Pancreas (tissue), 10 donors: Measurements from ENCODE around the gene SAMD5. TPM values are rescaled to one million over a fixed set of nuclear protein-coding genes. Genes with fewer than 3 reads are reported as not detected.

Experiments
- ATAC-seq, 4 donors: fragments of 200-7000 bp; cut with Tn5 transposase; one replicate each; pipeline versions ENCODE4 v1.8.0 to v1.9.1; 2020; ENCODE audit warnings: mild to moderate bottlenecking in 4 of 4, moderate library complexity in 4 of 4
- DNase-seq, 6 donors: peaks; one replicate each; pipeline ENCODE4 v3.0.0-alpha.2; 2020
- FAIRE-seq: peaks from 2 replicates; lab custom pipeline; 2012; peaks lifted over from hg19 to GRCh38; lab: Jason Lieb, UNC
- H3K27ac ChIP-seq, 4 donors: fragments of 200-600 bp; sonication (generic); 1 replicate in 3 of 4; 2 replicates in 1 of 4; pipeline versions ENCODE4 v1.5.0 to v1.8.0; 2020
- H3K27me3 ChIP-seq, 4 donors: fragments of 200-600 bp; one replicate each; pipeline ENCODE4 v1.8.0; 2021
- H3K36me3 ChIP-seq, 3 donors: fragments of 200-600 bp; sonication (generic) in 1 of 3; one replicate each; pipeline versions ENCODE4 v1.5.0 to v1.8.0; 2020 to 2021
- H3K4me1 ChIP-seq, 3 donors: fragments of 200-600 bp; one replicate each; pipeline ENCODE4 v1.8.0; 2021
- H3K4me3 ChIP-seq, 4 donors: fragments of 200-600 bp; sonication (generic) in 2 of 4; one replicate each; pipeline versions ENCODE4 v1.5.0 to v1.8.0; 2020 to 2021
- H3K9me3 ChIP-seq, 4 donors: fragments of 200-600 bp; one replicate each; pipeline ENCODE4 v1.8.0; 2021
- WGBS, 2 donors: extraction: QIAGEN DNeasy Blood & Tissue Kit; methylation state at CpG; one replicate each; pipeline ENCODE4 v1.1.7; 2013; 5-methylcytosine and 5-hydroxymethylcytosine counted together
- intact Hi-C, 3 donors: fragments of 100-400 bp; cut with DNase I; formaldehyde crosslinking; loops; one replicate each; pipeline versions ENCODE4 v1.11.1 to v1.14.2; 2022
- polyA plus RNA-seq, 2 donors: library from polyadenylated mRNA; stranded (reverse); fragments of 200-250 nt; gene quantifications; one replicate each; pipeline ENCODE4 v1.2.3, GENCODE V29; 2013
- total RNA-seq, 6 donors: library from RNA; stranded (reverse); fragmentation: NEBNext Ultra II Directional in 4 of 6; extraction: Animal tissue kit (Norgen Biotek cat#: 25700) in 4 of 6; gene quantifications; one replicate each; pipeline versions ENCODE4 v1.2.1 to v1.2.4, GENCODE V29; 2021 to 2023
- TF ChIP-seq, protein P1 (sequence below), 4 donors: fragments of 200-600 bp; sonication (generic) in 3 of 4; IDR thresholded peaks; one replicate each; pipeline versions ENCODE4 v1.5.0 to v1.8.0; 2021; ENCODE audit warnings: antibody characterized with exemption in 4 of 4
- donor health status: healthy with polysubstance abuse.
- donor health status: DM: no; HTN: no; CAD: no; lungs with moderate emphysema.
- donor health status: DM: no; HTN: no; CAD: no.
- donor health status: control.
- donor health status: control.
- donor health status: Bipolar disorder and iron deficiency.
- donor health status: DM: yes; HTN: yes; CAD: no.
- donor health status: DM: no; HTN: no; CAD: no.
- donor health status: DM: no; HTN: no; CAD: no.
- donor health status: DM: yes; HTN: yes; CAD: no.

SAMD5 gene
- total and polyA plus RNA-seq, 8 donors, result 0.54 to 3.8 (median 0.97) TPM

GRCh38 chr6:147566244-147566898 lies 57.9 kb downstream of the SAMD5 start:
- no peak for FAIRE-seq
- Histone ChIP-seq H3K4me3 (no peak overlapping the region), H3K27ac (no peak overlapping the region), H3K4me1 (no peaks in the 10 kb centered on the region), H3K27me3 (no peaks in the 10 kb centered on the region), H3K36me3 (no peaks in the 10 kb centered on the region), H3K9me3 (no peaks in the 10 kb centered on the region)
- 40 to 50% methylated on average over 3 of the region's 3 CpGs for WGBS, 2 donors
- TF ChIP-seq, protein P1, sequence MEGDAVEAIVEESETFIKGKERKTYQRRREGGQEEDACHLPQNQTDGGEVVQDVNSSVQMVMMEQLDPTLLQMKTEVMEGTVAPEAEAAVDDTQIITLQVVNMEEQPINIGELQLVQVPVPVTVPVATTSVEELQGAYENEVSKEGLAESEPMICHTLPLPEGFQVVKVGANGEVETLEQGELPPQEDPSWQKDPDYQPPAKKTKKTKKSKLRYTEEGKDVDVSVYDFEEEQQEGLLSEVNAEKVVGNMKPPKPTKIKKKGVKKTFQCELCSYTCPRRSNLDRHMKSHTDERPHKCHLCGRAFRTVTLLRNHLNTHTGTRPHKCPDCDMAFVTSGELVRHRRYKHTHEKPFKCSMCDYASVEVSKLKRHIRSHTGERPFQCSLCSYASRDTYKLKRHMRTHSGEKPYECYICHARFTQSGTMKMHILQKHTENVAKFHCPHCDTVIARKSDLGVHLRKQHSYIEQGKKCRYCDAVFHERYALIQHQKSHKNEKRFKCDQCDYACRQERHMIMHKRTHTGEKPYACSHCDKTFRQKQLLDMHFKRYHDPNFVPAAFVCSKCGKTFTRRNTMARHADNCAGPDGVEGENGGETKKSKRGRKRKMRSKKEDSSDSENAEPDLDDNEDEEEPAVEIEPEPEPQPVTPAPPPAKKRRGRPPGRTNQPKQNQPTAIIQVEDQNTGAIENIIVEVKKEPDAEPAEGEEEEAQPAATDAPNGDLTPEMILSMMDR (IDR thresholded peaks at IDR 0.05), result no peak
- no peak for ATAC-seq
- no peak for DNase-seq
- intact Hi-C loops, result no loop called here

GRCh38 chr6:147567141-147567805 lies 58.8 kb downstream of the SAMD5 start:
- Histone ChIP-seq H3K27me3 (no peaks in the 10 kb centered on the region), H3K36me3 (no peaks in the 10 kb centered on the region), H3K4me3 (no peak overlapping the region), H3K4me1 (no peaks in the 10 kb centered on the region), H3K9me3 (no peaks in the 10 kb centered on the region), H3K27ac (no peak overlapping the region)
- TF ChIP-seq, protein P1 (IDR thresholded peaks at IDR 0.05), result no peak
- intact Hi-C loops, result no loop called here
- FAIRE-seq (no peak), ATAC-seq (no peak), DNase-seq (no peak)
- WGBS, 2 donors, result 71 to 82% methylated on average over 3 of the region's 3 CpGs

DNA sequence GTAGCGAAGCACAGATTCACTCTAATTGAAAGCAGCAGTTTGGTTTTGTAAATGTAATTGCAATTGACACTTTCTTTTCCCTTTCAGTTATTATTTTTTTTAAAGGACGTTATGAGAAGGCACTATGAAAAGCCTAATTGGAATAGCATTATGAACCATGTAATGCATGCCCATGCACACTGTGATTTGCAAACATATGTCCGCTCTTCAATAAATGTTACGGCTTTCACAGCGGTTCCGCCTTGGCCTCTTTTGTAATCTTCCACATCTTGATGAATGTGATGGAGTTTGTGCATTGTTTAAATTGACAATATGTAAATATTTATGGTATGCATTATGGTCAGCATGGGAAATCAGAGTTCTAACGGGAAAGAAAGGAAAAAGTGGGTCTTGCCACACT lies 61.3 kb downstream of the SAMD5 start:
- Histone ChIP-seq H3K4me3 (no peak overlapping the region), H3K36me3 (no peaks in the 10 kb centered on the region), H3K27ac (no peak overlapping the region), H3K9me3 (no peaks in the 10 kb centered on the region), H3K27me3 (no peaks in the 10 kb centered on the region), H3K4me1 (no peaks in the 10 kb centered on the region)
- TF ChIP-seq, protein P1 (IDR thresholded peaks at IDR 0.05), result no peak
- WGBS, 2 donors, result 85 to 87% methylated on average over 7 of the region's 7 CpGs
- intact Hi-C loops, result no loop called here
- FAIRE-seq (no peak), ATAC-seq (no peak), DNase-seq (no peak)

GRCh38 chr6:147570681-147571080 lies 62.2 kb downstream of the SAMD5 start:
- DNase-seq, result no peak
- H3K27me3 ChIP-seq, result no peaks in the 10 kb centered on the region
- no peak for FAIRE-seq
- WGBS, 2 donors, result 83 to 92% methylated on average over 2 of the region's 2 CpGs
- H3K36me3 ChIP-seq, result no peaks in the 10 kb centered on the region
- ATAC-seq, result no peak
- no peaks in the 10 kb centered on the region for H3K9me3 ChIP-seq
- intact Hi-C loops, result no loop called here
- H3K4me1 ChIP-seq, result no peaks in the 10 kb centered on the region
- no peak overlapping the region for H3K27ac ChIP-seq
- TF ChIP-seq, protein P1 (IDR thresholded peaks at IDR 0.05), result no peak
- H3K4me3 ChIP-seq, result no peak overlapping the region

- TF ChIP-seq, protein P1 (IDR thresholded peaks at IDR 0.05), result no peak
- Histone ChIP-seq H3K27ac (no peak overlapping the region), H3K4me1 (no peaks in the 10 kb centered on the region), H3K27me3 (no peaks in the 10 kb centered on the region), H3K36me3 (no peaks in the 10 kb centered on the region), H3K4me3 (no peak overlapping the region), H3K9me3 (no peaks in the 10 kb centered on the region)
- FAIRE-seq (no peak), DNase-seq (no peak), ATAC-seq (no peak)
- intact Hi-C loops, result no loop called here
Measured at GRCh38 chr6:147577488-147577887, 69.0 kb downstream of the SAMD5 start.
